ENCODE data around the gene IQCN.

DNA sequence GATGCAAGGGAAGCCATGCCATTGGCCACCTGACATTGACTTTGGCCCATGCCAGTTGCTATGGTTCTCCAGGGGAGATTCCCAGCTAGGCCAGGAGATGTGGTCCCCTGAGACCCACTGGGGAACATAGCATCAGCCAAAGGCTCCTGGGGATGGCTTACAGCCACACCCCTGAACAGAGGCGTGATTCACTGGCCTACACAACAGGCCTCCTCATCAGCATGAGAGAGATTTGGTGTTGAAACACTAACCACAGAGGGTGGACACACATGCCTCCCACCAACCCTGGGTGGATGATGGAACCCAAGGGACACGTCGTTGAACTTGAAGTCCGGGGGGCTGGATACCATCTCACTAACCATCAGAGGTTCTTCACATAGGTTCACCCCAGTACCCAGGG is 14.4 kb downstream of the IQCN start:
- TF ChIP-seq, protein P1, sequence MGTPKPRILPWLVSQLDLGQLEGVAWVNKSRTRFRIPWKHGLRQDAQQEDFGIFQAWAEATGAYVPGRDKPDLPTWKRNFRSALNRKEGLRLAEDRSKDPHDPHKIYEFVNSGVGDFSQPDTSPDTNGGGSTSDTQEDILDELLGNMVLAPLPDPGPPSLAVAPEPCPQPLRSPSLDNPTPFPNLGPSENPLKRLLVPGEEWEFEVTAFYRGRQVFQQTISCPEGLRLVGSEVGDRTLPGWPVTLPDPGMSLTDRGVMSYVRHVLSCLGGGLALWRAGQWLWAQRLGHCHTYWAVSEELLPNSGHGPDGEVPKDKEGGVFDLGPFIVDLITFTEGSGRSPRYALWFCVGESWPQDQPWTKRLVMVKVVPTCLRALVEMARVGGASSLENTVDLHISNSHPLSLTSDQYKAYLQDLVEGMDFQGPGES (IDR thresholded peaks at IDR 0.05): no peak
- no peak for TF ChIP-seq CREB1 (IDR thresholded peaks at IDR 0.05; ENCODE audit: low read depth)
- TF ChIP-seq NBN (IDR thresholded peaks at IDR 0.05): no peak
- no peak for TF ChIP-seq STAT3 (IDR thresholded peaks at IDR 0.05; ENCODE audit: low read depth, low read length)
- no peak for TF ChIP-seq CHD2 (IDR thresholded peaks at IDR 0.05; ENCODE audit: borderline replicate concordance, low read depth, low read length)
- no peak for TF ChIP-seq CBX3 (IDR thresholded peaks at IDR 0.05; ENCODE audit: borderline replicate concordance, low read depth)
- no peak for TF ChIP-seq MYC (IDR thresholded peaks at IDR 0.05; ENCODE audit: insufficient read depth, insufficient read length, insufficient replicate concordance, low read length, severe bottlenecking)
- TF ChIP-seq ZNF207 (IDR thresholded peaks at IDR 0.05; ENCODE audit: borderline replicate concordance): no peak
- TF ChIP-seq, protein P2, sequence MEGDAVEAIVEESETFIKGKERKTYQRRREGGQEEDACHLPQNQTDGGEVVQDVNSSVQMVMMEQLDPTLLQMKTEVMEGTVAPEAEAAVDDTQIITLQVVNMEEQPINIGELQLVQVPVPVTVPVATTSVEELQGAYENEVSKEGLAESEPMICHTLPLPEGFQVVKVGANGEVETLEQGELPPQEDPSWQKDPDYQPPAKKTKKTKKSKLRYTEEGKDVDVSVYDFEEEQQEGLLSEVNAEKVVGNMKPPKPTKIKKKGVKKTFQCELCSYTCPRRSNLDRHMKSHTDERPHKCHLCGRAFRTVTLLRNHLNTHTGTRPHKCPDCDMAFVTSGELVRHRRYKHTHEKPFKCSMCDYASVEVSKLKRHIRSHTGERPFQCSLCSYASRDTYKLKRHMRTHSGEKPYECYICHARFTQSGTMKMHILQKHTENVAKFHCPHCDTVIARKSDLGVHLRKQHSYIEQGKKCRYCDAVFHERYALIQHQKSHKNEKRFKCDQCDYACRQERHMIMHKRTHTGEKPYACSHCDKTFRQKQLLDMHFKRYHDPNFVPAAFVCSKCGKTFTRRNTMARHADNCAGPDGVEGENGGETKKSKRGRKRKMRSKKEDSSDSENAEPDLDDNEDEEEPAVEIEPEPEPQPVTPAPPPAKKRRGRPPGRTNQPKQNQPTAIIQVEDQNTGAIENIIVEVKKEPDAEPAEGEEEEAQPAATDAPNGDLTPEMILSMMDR (IDR thresholded peaks at IDR 0.05 in 2 of 3, conservative IDR thresholded peaks at IDR 0.05 in 1 of 3; ENCODE audit: control insufficient read depth in 2 of 3, extremely low read depth in 1 of 3, insufficient read depth in 1 of 3, low read depth in 3 of 3, low read length in 3 of 3): no peak
- TF ChIP-seq SMC3 (IDR thresholded peaks at IDR 0.05; ENCODE audit: borderline replicate concordance, low read length): no peak
- TF ChIP-seq RB1 (IDR thresholded peaks at IDR 0.05; ENCODE audit: borderline replicate concordance): no peak
